ENCODE results near the gene NBDY. TPM values are rescaled to one million over a fixed set of nuclear protein-coding genes. Genes with fewer than 3 reads are reported as not detected.

NBDY gene
- total and polyA plus RNA-seq, 4 donors: 0.84 to 10.4 (median 5.2) TPM

GRCh38 chrX:56798339-56798711, 69.3 kb downstream of the NBDY start:
- peak; percentile 10 for DNase-seq (ENCODE audit: low spot score)

GRCh38 chrX:56798866-56799758, 70.1 kb downstream of the NBDY start:
- Histone ChIP-seq H3K9ac (ENCODE audit: low read depth in 1 of 2, low read length in 2 of 2) (no peak overlapping the region), H3K4me1 (ENCODE audit: control insufficient read depth in 4 of 4, insufficient read depth in 4 of 4, low read length in 3 of 4) (peaks cover 0 to 38% (median 23%) of the 10 kb centered on the region in 4 donors), H3K36me3 (ENCODE audit: control insufficient read depth in 4 of 4, insufficient read depth in 3 of 4, low read depth in 1 of 4, low read length in 3 of 4) (no peaks in the 10 kb centered on the region), H3K27ac (ENCODE audit: low read depth in 1 of 2, low read length in 2 of 2) (no peak overlapping the region), H3K27me3 (ENCODE audit: control insufficient read depth in 4 of 4, insufficient read depth in 4 of 4, low read length in 3 of 4) (no peaks in the 10 kb centered on the region), H3K4me3 (ENCODE audit: low read depth in 1 of 3, low read length in 3 of 3) (no peak overlapping the region), H3K9me3 (ENCODE audit: control insufficient read depth in 4 of 4, low read length in 3 of 4) (no peaks in the 10 kb centered on the region)
- WGBS: 90% methylated on average over 13 of the region's 13 CpGs
- no peak for DNase-seq (ENCODE audit: low spot score)
- no peak for TF ChIP-seq YY1 (IDR thresholded peaks at IDR 0.05)
- peak in 1 of 2 donors; percentile 66 for TF ChIP-seq RAD21 (IDR thresholded peaks at IDR 0.05)

More at GRCh38 chrX:56798339-56798711, 69.3 kb downstream of the NBDY start:
- WGBS: 47% methylated on average over 5 of the region's 5 CpGs
- no peak overlapping the region for H3K4me3 ChIP-seq (ENCODE audit: low read depth in 1 of 3, low read length in 3 of 3)
- H3K36me3 ChIP-seq (ENCODE audit: control insufficient read depth in 4 of 4, insufficient read depth in 3 of 4, low read depth in 1 of 4, low read length in 3 of 4): no peaks in the 10 kb centered on the region
- H3K9ac ChIP-seq (ENCODE audit: low read depth in 1 of 2, low read length in 2 of 2): no peak overlapping the region
- TF ChIP-seq YY1 (IDR thresholded peaks at IDR 0.05): no peak
- no peak for TF ChIP-seq ATF3 (IDR thresholded peaks at IDR 0.05)
- no peak for TF ChIP-seq TAF1 (conservative IDR thresholded peaks at IDR 0.05)
- no peak for TF ChIP-seq REST (IDR thresholded peaks at IDR 0.05)
- no peak for TF ChIP-seq GABPA (IDR thresholded peaks at IDR 0.05 in 1 of 2, conservative IDR thresholded peaks at IDR 0.05 in 1 of 2)
- H3K27me3 ChIP-seq (ENCODE audit: control insufficient read depth in 4 of 4, insufficient read depth in 4 of 4, low read length in 3 of 4): no peaks in the 10 kb centered on the region
- no peaks in the 10 kb centered on the region for H3K9me3 ChIP-seq (ENCODE audit: control insufficient read depth in 4 of 4, low read length in 3 of 4)
- no peak overlapping the region for H3K27ac ChIP-seq (ENCODE audit: low read depth in 1 of 2, low read length in 2 of 2)
- H3K4me1 ChIP-seq (ENCODE audit: control insufficient read depth in 4 of 4, insufficient read depth in 4 of 4, low read length in 3 of 4): peaks cover 0 to 33% (median 21%) of the 10 kb centered on the region in 4 donors

DNA sequence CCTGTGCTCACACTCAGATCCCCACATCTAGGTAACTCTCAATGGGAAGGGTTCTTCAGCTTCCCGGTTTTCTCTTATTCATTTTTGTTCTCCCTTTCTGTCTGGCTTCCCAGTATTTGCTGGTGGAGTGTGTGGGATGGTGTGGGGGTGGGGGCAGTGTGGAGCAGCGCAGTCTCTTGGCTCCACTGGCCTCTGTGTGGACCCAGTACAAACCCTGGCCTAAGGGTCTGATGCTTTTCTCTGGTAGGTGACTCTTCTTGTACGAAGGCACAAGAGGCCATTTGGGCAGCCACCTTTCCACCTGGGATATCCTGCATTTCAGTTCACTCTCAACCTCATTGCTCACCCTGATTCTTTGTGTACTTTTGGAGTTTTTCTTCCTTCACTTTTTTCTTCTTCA, 71.3 kb downstream of the NBDY start:
- peaks cover 0 to 37% (median 23%) of the 10 kb centered on the region in 4 donors for H3K4me1 ChIP-seq (ENCODE audit: control insufficient read depth in 4 of 4, insufficient read depth in 4 of 4, low read length in 3 of 4)
- DNase-seq (ENCODE audit: low spot score): no peak
- H3K36me3 ChIP-seq (ENCODE audit: control insufficient read depth in 4 of 4, insufficient read depth in 3 of 4, low read depth in 1 of 4, low read length in 3 of 4): no peaks in the 10 kb centered on the region
- 91% methylated on average over 3 of the region's 3 CpGs for WGBS
- no peak overlapping the region for H3K27ac ChIP-seq (ENCODE audit: low read depth in 1 of 2, low read length in 2 of 2)
- H3K9me3 ChIP-seq (ENCODE audit: control insufficient read depth in 4 of 4, low read length in 3 of 4): no peaks in the 10 kb centered on the region
- H3K9ac ChIP-seq (ENCODE audit: low read depth in 1 of 2, low read length in 2 of 2): no peak overlapping the region
- H3K27me3 ChIP-seq (ENCODE audit: control insufficient read depth in 4 of 4, insufficient read depth in 4 of 4, low read length in 3 of 4): no peaks in the 10 kb centered on the region
- TF ChIP-seq EGR1 (IDR thresholded peaks at IDR 0.05; ENCODE audit: low read depth in 2 of 2) (no peak), YY1 (IDR thresholded peaks at IDR 0.05) (no peak), RAD21 (IDR thresholded peaks at IDR 0.05) (no peak), JUND (IDR thresholded peaks at IDR 0.05) (no peak), FOXA1 (IDR thresholded peaks at IDR 0.05) (no peak), NR2F2 (IDR thresholded peaks at IDR 0.05) (no peak), FOXA2 (IDR thresholded peaks at IDR 0.05) (no peak), REST (IDR thresholded peaks at IDR 0.05) (no peak)
- TF ChIP-seq, protein P1, sequence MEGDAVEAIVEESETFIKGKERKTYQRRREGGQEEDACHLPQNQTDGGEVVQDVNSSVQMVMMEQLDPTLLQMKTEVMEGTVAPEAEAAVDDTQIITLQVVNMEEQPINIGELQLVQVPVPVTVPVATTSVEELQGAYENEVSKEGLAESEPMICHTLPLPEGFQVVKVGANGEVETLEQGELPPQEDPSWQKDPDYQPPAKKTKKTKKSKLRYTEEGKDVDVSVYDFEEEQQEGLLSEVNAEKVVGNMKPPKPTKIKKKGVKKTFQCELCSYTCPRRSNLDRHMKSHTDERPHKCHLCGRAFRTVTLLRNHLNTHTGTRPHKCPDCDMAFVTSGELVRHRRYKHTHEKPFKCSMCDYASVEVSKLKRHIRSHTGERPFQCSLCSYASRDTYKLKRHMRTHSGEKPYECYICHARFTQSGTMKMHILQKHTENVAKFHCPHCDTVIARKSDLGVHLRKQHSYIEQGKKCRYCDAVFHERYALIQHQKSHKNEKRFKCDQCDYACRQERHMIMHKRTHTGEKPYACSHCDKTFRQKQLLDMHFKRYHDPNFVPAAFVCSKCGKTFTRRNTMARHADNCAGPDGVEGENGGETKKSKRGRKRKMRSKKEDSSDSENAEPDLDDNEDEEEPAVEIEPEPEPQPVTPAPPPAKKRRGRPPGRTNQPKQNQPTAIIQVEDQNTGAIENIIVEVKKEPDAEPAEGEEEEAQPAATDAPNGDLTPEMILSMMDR (IDR thresholded peaks at IDR 0.05; ENCODE audit: low read depth, low read length, missing input control): no peak
- TF ChIP-seq, protein P2, sequence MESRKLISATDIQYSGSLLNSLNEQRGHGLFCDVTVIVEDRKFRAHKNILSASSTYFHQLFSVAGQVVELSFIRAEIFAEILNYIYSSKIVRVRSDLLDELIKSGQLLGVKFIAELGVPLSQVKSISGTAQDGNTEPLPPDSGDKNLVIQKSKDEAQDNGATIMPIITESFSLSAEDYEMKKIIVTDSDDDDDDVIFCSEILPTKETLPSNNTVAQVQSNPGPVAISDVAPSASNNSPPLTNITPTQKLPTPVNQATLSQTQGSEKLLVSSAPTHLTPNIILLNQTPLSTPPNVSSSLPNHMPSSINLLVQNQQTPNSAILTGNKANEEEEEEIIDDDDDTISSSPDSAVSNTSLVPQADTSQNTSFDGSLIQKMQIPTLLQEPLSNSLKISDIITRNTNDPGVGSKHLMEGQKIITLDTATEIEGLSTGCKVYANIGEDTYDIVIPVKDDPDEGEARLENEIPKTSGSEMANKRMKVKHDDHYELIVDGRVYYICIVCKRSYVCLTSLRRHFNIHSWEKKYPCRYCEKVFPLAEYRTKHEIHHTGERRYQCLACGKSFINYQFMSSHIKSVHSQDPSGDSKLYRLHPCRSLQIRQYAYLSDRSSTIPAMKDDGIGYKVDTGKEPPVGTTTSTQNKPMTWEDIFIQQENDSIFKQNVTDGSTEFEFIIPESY (IDR thresholded peaks at IDR 0.05): no peak
- H3K4me3 ChIP-seq (ENCODE audit: low read depth in 1 of 3, low read length in 3 of 3): no peak overlapping the region
